NCI-H460 (cell line): Measurements from ENCODE around the gene CRISPLD2. TPM values are rescaled to one million over a fixed set of nuclear protein-coding genes. Genes with fewer than 3 reads are reported as not detected.
A peak's percentile ranks its signal among the peaks of the same experiment; 100 is the strongest.

Source experiments
- DNase-seq: peaks from one replicate; pipeline ENCODE4 v3.0.0-alpha.2; 2016; ENCODE audit warnings: low read depth; ENCODE audit errors: extremely low read depth
- polyA plus RNA-seq: library from polyadenylated mRNA; depleted of rRNA; stranded (reverse); fragments of >200 nt; gene quantifications from 2 replicates; pipeline ENCODE4 v1.2.3, GENCODE V29; 2014; cell fraction: nucleus; rRNA removed
- total RNA-seq: library from RNA; depleted of rRNA; stranded (reverse); fragments of >200 nt; shearing (Covaris generic); gene quantifications from 2 replicates; pipeline ENCODE4 v1.2.3, GENCODE V29; 2014; rRNA removed

CRISPLD2 gene, protein sequence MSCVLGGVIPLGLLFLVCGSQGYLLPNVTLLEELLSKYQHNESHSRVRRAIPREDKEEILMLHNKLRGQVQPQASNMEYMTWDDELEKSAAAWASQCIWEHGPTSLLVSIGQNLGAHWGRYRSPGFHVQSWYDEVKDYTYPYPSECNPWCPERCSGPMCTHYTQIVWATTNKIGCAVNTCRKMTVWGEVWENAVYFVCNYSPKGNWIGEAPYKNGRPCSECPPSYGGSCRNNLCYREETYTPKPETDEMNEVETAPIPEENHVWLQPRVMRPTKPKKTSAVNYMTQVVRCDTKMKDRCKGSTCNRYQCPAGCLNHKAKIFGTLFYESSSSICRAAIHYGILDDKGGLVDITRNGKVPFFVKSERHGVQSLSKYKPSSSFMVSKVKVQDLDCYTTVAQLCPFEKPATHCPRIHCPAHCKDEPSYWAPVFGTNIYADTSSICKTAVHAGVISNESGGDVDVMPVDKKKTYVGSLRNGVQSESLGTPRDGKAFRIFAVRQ
- 0.30 and 0.35 TPM in 2 replicates for total RNA-seq
- polyA plus RNA-seq, result 0.31 TPM in 1 of 2 replicates, not detected in the other

DNA sequence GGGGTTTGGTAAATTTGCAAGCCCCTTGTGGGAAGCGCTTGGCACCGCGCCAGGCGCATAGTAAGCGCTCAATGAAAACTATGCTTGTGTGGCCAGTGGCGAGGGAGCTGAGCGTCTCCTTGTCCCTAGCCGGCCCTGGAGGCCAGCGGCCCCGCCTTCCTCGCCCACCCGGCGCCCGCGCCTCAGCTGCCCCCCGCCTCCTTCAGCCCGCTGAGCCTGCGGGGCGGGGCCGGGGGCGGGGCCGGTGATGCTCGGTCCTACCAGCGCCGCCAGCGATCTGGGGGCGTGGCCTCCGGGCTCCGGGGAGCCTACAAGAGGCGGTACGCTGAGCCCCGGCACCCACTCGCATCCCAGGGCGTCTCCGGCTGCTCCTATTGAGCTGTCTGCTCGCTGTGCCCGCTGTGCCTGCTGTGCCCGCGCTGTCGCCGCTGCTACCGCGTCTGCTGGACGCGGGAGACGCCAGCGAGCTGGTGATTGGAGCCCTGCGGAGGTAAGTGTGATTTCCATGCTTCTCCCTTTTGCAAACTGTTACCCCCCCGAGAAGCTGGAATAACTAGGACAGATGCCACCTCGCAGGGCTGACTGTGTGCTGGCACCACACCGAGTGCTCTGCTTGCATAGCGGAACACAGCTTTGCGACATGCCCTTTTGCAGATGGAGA lies at the start of gene CRISPLD2:
CRISPLD2 (plus strand) TSS at position 342 of the 661 bp plus-strand sequence. CDS start 18,511 bp downstream, outside the sequence.
- DNase-seq, result peak; percentile 80

DNA sequence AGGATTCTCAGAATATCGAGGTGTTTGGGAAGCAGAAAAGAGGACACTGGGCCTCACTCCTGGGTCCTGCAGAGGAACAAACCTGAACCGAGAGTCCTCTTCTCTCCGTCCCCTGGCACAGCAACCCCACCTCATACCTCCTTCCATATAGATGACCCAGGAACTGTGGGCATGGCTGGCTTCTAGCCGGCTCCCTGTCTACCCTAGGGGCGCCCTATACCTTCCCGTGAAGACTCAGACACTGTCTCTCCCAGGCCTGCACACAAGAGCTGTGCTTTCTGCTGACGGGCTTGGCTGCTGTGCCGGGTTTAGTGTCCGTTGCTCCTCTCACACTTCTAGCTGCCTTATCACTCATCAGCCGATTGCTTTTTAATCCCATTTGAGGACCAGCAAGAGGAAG lies 46.5 kb upstream of the CRISPLD2 start:
- no peak for DNase-seq

DNA sequence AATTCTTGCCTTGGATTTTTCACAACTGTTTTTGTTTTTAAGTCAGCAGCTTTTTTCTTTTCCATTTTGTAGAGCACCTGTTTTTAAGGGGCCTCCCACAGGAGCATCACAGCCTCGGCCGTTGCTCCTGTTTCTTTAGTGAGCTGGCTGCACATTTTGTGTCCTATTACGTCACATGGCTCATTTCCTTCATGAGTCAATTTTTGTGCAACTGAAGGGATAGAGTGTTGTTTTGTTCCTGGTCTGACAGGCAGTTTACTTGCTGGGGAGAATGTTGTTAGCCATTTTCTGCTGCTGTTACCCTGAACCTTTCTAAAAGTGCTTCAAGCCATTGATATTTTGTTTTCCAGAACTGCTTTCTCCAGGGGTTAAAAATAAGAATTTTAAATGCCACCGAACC lies 45.0 kb upstream of the CRISPLD2 start:
- DNase-seq, result no peak

DNA sequence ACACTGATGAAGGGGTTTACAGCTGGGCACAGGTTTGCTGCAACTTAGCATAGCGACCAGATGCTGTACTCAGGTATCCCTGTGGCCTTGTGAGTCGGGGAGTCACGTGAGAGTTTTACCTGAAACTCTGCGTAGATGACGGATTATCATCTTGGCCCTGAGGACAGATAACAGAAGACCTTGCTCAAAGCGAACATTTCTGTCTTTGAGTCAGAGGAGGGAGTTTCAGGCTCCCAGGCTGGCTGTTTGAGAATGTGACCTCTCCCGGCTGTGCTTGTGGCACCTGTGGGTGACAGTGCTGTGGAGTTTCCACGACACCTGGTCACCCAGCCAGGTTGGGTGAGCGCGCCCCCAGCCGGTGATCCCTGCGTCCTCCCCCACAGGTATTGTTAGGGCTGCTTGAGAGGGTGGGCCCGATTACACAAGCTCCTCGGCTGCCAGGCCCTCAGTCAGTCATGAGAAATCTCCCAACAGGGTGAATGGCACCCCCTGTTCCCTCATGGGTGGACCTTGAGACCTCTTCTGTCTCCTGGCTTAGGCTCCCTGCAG lies 44.4 kb upstream of the CRISPLD2 start:
- no peak for DNase-seq

DNA sequence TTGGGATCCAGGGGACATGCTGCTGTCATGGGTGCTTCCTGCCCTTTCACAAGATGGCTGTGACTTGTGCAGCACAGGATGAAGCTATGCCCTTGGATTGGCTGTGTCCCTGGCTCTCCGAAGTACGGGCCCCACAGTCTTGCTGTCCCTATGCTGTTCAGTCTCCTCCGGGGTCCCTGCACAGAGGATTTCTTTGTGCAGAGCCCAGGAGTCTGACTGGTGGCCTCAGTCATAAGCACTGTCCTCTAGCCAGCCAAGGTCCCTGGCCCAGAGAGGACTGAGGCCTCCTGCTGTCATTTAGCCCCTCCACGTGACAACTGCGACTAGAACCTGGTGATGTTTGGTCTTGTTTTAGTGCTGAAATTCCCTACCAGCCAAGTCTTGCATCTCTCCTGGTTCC lies 42.4 kb upstream of the CRISPLD2 start:
- no peak for DNase-seq

DNA sequence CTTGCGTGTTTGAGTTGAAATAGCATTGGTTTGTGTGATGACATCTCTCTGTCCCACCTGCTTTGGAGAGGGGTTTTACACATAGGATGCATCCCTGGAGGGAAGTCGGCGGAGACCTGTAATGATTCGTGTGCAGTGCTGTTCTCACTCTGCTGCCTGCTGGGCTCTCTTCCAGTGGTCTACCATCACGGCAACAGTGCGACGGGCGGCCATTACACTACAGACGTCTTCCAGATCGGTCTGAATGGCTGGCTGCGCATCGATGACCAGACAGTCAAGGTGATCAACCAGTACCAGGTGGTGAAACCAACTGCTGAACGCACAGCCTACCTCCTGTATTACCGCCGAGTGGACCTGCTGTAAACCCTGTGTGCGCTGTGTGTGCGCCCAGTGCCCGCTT lies 41.1 kb upstream of the CRISPLD2 start:
- no peak for DNase-seq

DNA sequence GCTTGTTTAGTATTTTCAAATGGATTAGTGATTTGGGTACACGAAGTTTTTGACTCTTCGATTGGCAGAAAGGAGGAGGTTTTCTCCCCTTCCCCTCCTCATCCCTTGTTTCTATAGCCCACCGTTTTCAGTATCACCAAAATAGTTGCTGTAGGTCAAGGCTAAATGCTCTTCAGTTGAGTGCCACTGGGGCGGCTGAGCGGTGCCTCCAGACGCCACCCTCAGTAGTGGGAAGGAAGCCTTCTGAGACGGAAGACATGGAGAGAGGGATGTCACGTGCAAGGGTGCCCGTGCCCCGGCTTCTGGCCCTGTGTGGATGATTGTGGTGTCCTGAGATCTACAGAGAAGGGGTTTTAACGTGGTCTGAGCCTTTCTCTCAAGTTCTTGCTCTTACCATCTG lies 39.7 kb upstream of the CRISPLD2 start:
- no peak for DNase-seq

DNA sequence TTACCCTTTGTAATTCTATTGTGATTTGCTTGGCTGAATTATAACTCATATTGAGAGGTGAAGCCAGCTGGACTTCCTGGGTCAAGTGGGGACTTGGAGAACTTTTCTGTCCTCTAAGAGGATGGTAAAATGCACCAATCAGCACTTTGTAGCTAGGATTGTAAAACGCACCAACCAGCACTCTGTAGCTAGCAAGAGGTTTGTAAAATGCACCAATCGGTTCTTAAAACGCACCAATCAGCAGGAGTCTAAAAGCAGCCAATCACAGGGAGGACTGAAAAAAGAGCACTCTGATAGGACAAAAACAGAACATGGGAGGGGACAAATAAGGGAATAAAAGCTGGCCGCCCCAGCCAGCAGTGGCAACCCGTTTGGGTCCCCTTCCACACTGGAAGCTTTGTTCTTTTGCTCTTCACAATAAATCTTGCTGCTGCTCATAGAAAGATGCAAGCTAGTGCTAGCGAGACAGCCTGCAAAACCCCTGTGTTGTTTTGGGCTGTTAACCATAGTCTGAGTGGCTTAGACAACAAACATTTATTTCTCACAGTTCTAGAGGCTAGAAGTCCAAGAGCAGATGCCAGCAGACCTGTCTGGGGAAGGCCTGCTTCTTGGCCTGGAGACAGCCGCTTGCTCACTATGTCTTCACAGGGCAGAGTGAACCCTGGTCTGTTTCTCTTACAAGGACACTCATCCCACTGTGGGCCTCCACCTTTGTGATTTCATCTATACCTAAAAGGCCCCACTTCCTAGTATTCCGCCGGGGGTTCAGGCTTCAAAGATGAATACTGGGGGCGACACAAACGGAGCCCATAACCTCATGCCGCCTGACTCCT lies 39.0 kb upstream of the CRISPLD2 start:
- DNase-seq, result no peak

DNA sequence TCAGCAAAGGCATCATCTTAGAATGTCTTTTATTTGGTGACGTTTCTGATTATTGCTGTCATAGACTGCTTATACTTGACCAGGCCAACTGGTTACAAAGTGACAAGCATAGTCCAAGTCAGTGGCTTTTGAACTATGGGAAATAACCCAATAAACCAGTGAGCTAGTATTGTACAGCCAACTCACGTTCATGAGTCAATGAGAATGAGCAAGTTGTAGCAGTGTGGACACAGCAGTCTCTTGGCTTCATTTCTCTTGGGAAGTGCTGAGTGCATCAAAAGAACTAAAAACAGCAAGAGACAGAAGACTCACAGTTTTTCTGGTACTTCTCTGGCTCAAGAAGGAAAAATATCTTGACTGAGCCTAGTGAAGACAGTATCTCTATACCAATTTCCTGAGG lies 36.9 kb upstream of the CRISPLD2 start:
- no peak for DNase-seq

DNA sequence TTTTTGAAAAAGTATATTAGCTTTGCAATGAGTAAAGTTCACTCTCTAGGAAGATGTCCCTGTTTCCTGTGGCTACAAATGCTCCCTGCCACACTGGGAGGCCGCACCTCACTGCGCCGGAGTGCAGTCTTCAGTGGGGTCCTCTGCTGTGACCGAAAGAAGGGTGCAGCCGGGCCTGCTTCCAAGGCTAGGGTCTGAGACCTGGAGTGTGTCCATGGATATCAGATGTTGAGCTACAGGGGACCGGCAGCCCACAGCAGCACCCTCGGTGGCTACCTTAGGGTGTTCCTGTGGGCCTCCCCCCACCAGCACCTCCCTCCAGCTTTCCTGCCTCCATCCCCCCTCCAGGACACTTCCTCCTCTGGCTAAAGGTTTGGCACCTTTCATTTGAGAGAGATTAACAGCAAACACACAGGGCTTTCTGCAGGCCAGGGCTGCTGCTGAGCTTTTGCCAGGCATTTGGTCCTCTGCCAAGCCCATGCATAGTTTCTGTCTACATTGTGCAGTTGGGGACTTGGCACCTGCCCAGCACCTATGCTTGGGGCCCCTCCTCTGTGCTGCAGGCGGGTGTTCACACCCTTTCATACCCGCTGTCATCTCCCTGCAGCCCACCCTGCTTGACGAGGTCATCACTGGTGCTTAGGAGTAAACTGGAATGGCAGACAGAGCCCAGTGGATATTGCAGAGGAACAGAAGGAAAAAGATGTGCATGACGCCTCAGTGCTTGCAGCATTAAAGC lies 33.8 kb upstream of the CRISPLD2 start:
- DNase-seq, result no peak

DNA sequence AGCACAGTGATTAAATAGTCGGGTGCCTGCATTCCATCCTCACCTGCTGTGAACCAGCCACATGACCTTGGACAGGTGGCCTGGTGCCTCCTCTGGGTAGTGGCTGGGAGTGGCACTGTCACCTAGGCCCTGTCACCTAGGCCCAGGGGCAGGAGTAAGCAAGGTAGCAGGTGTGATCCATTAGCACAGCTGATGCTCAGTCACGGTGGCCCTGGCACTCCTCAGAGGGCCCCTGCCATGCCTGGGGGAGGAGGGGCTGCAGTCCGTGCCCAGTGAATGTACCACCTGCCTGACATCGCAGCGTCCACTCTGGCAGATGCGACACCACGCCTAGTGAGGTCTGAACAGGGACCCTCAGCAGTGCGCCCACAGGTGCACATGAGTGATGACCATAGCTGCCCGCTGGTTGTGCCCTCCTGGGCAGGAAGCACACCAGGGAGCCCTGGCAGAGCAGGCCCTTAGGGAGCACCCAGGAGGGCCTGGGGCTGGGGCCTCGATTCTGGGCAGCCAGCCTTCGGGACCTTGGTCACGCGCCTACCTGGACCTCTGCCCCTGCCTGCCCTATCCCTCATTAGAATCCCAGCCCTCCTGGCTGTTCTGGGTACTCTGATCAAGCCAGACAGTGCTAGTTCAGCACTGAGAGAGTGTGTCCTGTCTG lies 33.1 kb upstream of the CRISPLD2 start:
- no peak for DNase-seq

DNA sequence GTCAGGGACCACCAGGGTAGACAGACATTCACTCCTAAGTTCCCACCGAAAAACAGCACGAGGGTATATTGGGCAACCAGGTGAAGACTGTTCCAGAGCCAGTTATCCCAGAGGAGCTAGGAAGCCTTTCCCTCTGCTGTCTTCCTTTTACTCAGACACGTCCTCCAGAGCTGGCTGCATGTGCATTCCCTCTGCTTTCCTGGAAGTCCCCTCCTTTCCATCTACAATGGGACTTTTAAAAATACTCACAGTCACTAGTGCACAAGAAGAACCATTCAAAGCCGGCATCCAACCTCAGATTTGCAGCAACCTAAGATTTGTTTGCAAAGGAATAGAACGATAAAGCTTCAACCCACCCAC lies 32.5 kb upstream of the CRISPLD2 start:
- DNase-seq, result no peak

DNA sequence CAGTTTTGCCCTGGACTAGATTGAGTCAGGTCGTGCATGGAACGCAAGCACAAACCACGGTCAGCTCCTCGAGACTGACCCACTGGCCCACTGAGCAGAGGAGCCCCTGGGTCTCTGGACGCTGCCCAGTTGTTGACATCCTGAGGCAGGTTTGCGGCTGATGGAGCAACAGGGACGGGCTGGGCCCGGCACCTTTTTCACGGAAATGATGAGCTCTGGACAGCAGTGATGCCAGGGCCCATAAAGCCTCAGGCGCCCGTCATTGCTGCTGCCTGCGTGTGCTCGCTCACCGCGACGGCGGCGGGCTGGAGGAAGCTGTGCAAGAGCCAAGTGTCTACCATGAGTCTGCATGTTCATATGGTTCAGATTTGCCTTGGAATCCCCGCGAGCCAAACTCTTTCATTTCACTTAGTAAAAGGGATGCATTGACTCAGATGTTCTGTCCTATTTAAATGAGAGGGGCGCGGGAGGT lies 30.8 kb upstream of the CRISPLD2 start:
- DNase-seq, result no peak

DNA sequence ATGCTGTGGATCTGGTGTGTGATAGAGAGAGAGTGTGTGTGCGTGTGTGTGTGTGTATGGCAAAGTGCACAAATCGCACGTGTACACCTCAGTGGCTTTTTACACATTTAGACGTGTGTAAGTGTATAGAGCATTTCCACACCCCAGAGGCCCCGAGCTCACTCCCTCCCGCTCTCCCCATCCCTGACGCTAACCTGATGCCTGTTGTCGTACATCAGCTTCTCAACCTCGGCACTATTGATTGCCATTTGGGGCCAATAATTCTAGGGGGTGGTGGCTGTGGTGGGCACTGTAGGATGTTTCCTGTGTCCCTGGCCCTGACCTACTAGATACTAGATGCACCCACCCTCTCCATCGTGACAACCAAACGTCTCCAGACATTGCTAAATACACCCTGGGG lies 30.4 kb upstream of the CRISPLD2 start:
- DNase-seq, result no peak

DNA sequence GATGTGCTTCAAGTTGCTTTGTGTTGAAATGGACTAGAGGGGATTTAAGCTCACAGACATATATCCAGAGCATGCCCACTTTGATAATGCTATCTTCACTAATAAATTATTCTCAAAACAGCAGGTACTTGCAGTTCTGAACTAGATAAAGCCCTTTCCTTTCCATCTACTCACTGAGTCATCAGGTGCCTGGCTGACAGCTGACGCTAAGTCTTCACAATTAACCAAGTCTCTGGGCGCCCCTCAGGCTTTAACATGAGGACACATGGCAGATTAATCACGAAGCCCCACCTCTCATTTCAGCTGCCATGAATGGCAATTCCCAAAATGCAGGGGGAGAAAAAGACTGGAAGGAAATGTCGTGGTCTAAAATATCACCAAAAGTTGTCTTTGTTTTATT lies 29.5 kb upstream of the CRISPLD2 start:
- no peak for DNase-seq

DNA sequence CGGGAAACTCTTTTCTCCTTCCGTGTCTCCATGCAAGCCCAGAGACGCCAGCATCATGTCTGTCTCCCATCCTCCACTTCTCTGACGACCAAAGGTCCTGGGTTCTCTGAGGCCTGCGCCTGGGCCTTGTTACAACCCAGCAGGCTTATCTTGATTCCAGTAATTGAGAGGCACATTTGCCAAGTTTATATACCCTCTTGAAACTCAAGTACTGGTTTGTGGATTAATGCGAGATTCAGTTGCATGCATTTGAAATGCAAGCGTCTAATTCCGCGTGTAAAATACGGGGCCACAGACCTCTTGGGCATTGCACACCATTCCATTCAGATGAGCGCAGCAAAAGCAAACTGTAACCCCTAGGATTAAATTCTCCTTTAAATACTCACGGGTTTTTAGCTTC lies 28.7 kb upstream of the CRISPLD2 start:
- no peak for DNase-seq

DNA sequence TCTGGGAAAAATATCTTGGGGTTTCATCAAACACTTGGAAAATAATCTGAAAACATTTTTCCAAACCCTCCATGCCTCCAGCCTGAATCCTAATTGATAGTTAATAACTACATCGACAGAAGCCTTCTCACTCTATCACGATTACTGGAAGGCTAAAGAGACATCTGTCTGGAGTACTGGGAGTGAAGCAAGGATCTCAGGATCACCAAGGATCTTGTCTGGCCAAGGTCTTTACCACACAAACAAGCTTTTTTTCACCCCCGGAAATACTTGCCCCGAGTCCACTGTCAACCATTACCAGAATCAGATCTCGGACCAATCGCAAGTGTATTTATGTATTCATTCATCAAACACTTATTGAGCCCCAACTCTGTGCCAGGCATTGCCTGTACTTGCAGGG lies 28.3 kb upstream of the CRISPLD2 start:
- DNase-seq, result no peak

DNA sequence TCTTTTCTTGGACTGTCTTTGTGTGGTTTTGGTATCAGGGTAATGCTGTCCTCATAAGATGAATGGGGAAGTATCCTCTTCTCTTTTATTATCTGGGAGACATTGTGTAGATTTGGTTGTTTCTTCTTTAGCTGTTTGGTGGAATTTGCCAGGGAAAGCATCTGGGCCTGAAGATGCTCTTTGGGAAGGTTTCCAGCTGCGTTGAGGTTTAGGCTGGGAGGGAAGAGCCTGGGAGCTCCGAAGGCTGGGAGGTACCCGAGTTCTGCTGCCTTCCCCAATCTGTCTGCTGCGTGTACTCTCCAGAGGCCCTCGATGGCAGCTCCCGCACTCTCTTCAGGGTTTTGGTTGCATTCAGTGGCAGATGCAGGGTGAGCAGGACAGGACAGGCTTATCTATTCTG lies 25.6 kb upstream of the CRISPLD2 start:
- no peak for DNase-seq

DNA sequence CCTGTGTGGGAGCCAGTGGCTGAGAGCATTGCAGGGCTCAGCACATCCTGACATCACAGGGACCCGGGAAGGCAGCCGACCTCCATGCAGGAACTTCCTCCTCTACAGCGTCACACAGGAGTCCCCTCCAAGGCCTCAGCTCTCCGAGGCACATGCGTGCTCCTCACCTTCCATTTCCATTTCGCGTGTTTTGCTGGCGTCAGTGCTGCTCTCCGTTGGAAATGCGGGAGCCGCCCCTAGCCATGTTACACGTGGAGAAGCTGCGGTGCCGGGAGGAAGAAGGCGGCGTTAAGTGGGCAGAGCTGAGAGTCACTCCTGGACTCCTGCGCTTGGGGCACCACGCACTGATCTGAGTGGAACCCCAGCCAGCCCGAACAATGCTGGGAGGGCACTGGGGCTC lies 25.2 kb upstream of the CRISPLD2 start:
- DNase-seq, result no peak
